PC-9 (cell line): ENCODE results near the gene GMDS. TPM values are rescaled to one million over a fixed set of nuclear protein-coding genes. Genes with fewer than 3 reads are reported as not detected.

Experiments
- BruUV-seq: library from RNA; stranded (reverse); fragments of 400-500 nt; replicated peaks from 2 replicates; lab custom pipeline; 2021; lab: Mats Ljungman, UMichigan
- CTCF ChIA-PET: fragments of 300-600 bp; sonication (Branson Sonifier 250); formaldehyde crosslinking; loops from one replicate; lab custom pipeline; 2022; ENCODE audit warnings: antibody characterized with exemption; lab: Charles Lee
- POLR2A ChIA-PET: fragments of 300-600 bp; sonication (Branson Sonifier 250); formaldehyde crosslinking; loops from one replicate; lab custom pipeline; 2022; ENCODE audit warnings: antibody characterized with exemption; ENCODE audit not compliant: unreplicated experiment; lab: Charles Lee
- DNase-seq, 2 experiments: peaks; one replicate each; pipeline versions ENCODE4 v3.0.0 to v3.0.0-alpha.2; 2015 to 2022; ENCODE audit warnings: mixed read lengths in 1 of 2
- H2AFZ ChIP-seq: fragments of 200-600 bp; sonication (generic); 2 replicates; pipeline ENCODE4 v1.8.1; 2017; ENCODE audit warnings: antibody characterized with exemption
- H3F3A ChIP-seq: fragments of 200-600 bp; sonication (generic); 2 replicates; pipeline ENCODE4 v1.8.1; 2017; ENCODE audit warnings: antibody characterized with exemption, mild to moderate bottlenecking, low read depth; ENCODE audit not compliant: insufficient read depth
- H3K27ac ChIP-seq: fragments of 200-600 bp; sonication (generic); 2 replicates; pipeline ENCODE4 v1.6.1; 2016; ENCODE audit warnings: mixed run types
- H3K27me3 ChIP-seq: fragments of 200-600 bp; sonication (generic); 2 replicates; pipeline ENCODE4 v1.6.1; 2016; ENCODE audit warnings: low read depth, mixed run types; ENCODE audit not compliant: insufficient read depth
- H3K36me3 ChIP-seq: fragments of 200-600 bp; sonication (generic); 2 replicates; pipeline ENCODE4 v1.6.1; 2016; ENCODE audit warnings: low read depth, mixed run types
- H3K4me1 ChIP-seq: fragments of 200-600 bp; sonication (generic); replicated peaks from 2 replicates; pipeline ENCODE4 v1.6.1; 2016; ENCODE audit warnings: mixed run types; ENCODE audit not compliant: insufficient read depth
- H3K4me2 ChIP-seq: fragments of 200-600 bp; sonication (generic); 2 replicates; pipeline ENCODE4 v1.6.1; 2017; ENCODE audit warnings: mixed run types
- H3K4me3 ChIP-seq: fragments of 200-600 bp; sonication (generic); 2 replicates; pipeline ENCODE4 v1.6.1; 2016; ENCODE audit warnings: mixed run types
- H3K79me2 ChIP-seq: fragments of 200-600 bp; sonication (generic); 2 replicates; pipeline ENCODE4 v1.6.1; 2017; ENCODE audit warnings: low read depth, mixed run types
- H3K9me2 ChIP-seq: fragments of 200-600 bp; sonication (generic); 2 replicates; pipeline ENCODE4 v1.8.1; 2017; ENCODE audit warnings: mild to moderate bottlenecking; ENCODE audit not compliant: insufficient read depth
- H3K9me3 ChIP-seq: fragments of 200-600 bp; sonication (generic); 2 replicates; pipeline ENCODE4 v1.8.1; 2016; ENCODE audit warnings: low read depth; ENCODE audit not compliant: insufficient read depth
- H4K20me1 ChIP-seq: fragments of 200-600 bp; sonication (generic); 2 replicates; pipeline ENCODE4 v1.8.1; 2017; ENCODE audit not compliant: insufficient read depth
- EZH2 ChIP-seq: fragments of 200-600 bp; sonication (generic); IDR thresholded peaks from 2 replicates; pipeline ENCODE4 v1.8.0; 2017; ENCODE audit warnings: antibody characterized with exemption, low read depth
- intact Hi-C: fragments of 100-400 bp; cut with micrococcal nuclease; formaldehyde crosslinking; loops from one replicate; pipeline ENCODE4 v1.10.0; 2022; ENCODE audit not compliant: unreplicated experiment
- total RNA-seq: library from RNA; stranded (reverse); gene quantifications from 2 replicates; pipeline ENCODE4 v1.2.3, GENCODE V29; 2021
- TF ChIP-seq, protein P1 (sequence below): fragments of 200-600 bp; sonication (generic); conservative IDR thresholded peaks from 2 replicates; pipeline ENCODE4 v1.6.1; 2017; ENCODE audit warnings: mixed run types, antibody characterized with exemption, mild to moderate bottlenecking, moderate library complexity

Gene GMDS
- total RNA-seq, 1 experiment from 2014 or later = 30.1 TPM

DNA sequence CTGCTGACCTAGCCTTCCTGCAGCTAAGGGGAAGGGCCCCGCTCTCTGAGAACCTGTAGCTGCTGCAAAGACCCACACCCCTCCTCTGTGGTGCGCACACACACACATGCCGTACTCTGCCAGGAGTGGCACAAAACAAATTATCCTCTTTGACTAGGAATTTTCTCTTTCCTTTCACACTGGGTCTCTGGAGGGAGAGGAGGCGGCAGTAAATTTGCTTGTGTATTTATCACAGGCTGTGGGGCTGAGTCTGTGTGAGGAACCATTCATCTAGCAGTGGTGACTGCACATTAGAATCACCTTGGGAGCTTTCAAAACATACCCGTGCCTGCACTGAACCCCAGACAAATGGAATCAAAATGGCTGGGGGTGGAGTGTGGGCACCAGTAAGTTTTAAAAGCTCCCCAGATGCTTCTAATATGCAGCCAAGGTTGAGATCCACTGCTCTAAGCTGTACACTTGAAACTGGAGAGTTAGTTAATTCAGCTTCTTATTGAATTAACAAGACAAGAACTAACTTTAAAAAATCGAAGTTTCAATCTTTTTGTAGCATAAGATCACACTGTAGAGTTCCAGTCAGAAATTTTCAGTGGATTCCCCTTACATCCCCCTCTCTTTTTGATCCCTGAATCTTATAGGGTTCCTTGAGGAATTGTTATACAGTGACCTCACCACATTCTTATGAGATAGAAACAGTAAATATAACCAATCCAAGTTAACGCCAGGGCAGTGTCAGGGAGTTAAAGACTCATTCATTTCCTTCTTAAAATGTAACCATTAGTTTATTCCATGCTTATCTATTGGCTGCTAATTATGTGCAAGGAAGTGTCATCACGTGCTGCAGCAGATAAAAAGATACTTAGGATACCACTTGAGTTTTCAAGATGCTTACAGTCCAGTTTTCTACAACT is 29.8 kb upstream of the GMDS start:
- Histone ChIP-seq H4K20me1 (no peaks in the 10 kb centered on the region), H3K4me3 (no peak overlapping the region), H3K79me2 (no peaks in the 10 kb centered on the region), H2AFZ (no peak overlapping the region), H3K4me2 (no peak overlapping the region), H3F3A (no peaks in the 10 kb centered on the region), H3K27me3 (no peaks in the 10 kb centered on the region), H3K4me1 (no peaks in the 10 kb centered on the region), H3K27ac (no peak overlapping the region), H3K9me2 (no peaks in the 10 kb centered on the region), H3K36me3 (no peaks in the 10 kb centered on the region), H3K9me3 (no peaks in the 10 kb centered on the region)
- DNase-seq = no peak
- ChIA-PET POLR2A (no interaction called here), CTCF (no interaction called here)
- TF ChIP-seq, protein P1, sequence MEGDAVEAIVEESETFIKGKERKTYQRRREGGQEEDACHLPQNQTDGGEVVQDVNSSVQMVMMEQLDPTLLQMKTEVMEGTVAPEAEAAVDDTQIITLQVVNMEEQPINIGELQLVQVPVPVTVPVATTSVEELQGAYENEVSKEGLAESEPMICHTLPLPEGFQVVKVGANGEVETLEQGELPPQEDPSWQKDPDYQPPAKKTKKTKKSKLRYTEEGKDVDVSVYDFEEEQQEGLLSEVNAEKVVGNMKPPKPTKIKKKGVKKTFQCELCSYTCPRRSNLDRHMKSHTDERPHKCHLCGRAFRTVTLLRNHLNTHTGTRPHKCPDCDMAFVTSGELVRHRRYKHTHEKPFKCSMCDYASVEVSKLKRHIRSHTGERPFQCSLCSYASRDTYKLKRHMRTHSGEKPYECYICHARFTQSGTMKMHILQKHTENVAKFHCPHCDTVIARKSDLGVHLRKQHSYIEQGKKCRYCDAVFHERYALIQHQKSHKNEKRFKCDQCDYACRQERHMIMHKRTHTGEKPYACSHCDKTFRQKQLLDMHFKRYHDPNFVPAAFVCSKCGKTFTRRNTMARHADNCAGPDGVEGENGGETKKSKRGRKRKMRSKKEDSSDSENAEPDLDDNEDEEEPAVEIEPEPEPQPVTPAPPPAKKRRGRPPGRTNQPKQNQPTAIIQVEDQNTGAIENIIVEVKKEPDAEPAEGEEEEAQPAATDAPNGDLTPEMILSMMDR = no peak
- TF ChIP-seq EZH2 = no peak
- intact Hi-C loops = no loop called here
- BruUV-seq = no TSS peak

DNA sequence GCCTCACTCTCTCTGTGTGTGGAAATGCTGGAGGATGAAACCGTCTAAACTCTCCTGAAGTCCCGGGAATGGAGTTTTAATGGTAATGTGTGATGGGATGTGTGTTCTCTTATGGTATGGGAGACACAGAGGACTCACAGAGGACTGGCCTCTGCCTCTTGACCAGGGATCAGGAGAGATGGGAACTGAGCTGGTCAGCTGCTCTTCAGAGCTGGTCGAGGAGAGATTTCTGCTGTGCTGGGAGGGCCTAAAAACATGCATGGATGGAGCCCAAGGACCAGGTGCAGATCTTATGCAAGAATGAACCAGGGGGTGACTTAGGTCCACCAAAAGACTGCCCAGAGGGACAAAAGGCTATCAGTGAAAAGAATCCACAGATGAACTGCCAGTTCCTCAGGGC is 27.3 kb upstream of the GMDS start:
- Histone ChIP-seq H3K27me3 (no peaks in the 10 kb centered on the region), H3K27ac (no peak overlapping the region), H3K4me1 (no peaks in the 10 kb centered on the region), H3K4me2 (no peak overlapping the region), H4K20me1 (no peaks in the 10 kb centered on the region), H2AFZ (no peak overlapping the region), H3K36me3 (no peaks in the 10 kb centered on the region), H3K9me3 (no peaks in the 10 kb centered on the region), H3K4me3 (no peak overlapping the region), H3F3A (no peaks in the 10 kb centered on the region), H3K79me2 (no peaks in the 10 kb centered on the region), H3K9me2 (no peaks in the 10 kb centered on the region)
- no peak for TF ChIP-seq EZH2
- TF ChIP-seq, protein P1 = no peak
- no peak for DNase-seq
- ChIA-PET POLR2A (no interaction called here), CTCF (no interaction called here)
- intact Hi-C loops = no loop called here
- BruUV-seq = no TSS peak

DNA sequence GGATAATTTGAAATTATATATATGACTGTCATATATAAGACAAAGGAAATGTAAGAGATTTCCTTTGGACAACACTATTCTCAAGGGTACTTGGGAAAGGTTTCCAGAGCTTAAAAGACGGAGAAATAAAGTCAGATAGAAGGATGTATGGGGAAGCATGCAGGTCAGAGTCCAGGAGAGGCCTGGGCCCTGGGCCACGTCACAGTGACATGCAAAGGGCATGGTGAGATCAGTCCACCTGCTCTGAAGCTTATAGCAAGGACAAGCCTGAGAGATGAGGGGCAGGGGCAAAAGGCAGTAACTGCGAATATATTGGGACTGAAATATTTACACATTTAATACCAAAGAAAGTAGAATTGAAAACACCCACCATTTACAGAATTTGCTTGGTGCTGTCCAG is 24.6 kb upstream of the GMDS start:
- Histone ChIP-seq H3F3A (no peaks in the 10 kb centered on the region), H3K4me2 (no peak overlapping the region), H3K4me1 (no peaks in the 10 kb centered on the region), H3K9me3 (no peaks in the 10 kb centered on the region), H3K4me3 (no peak overlapping the region), H3K9me2 (no peaks in the 10 kb centered on the region), H3K79me2 (no peaks in the 10 kb centered on the region), H2AFZ (no peak overlapping the region), H3K36me3 (no peaks in the 10 kb centered on the region), H3K27me3 (no peaks in the 10 kb centered on the region), H4K20me1 (no peaks in the 10 kb centered on the region), H3K27ac (no peak overlapping the region)
- CTCF ChIA-PET = no interaction called here
- TF ChIP-seq EZH2 = no peak
- TF ChIP-seq, protein P1 = no peak
- intact Hi-C loops = no loop called here
- POLR2A ChIA-PET = no interaction called here
- no peak for DNase-seq
- BruUV-seq = no TSS peak
